Stimulated activated CD4-positive, alpha-beta T cell treated with anti-CD3 and anti-CD28 coated beads, Interleukin-4, amount 100 ng/mL, for 1 hour (primary cell): ENCODE results near the gene CNIH1.

Experiments used
- DNase-seq: peaks from one replicate; pipeline ENCODE4 v3.0.0-alpha.2; 2020

Gene CNIH1

GRCh38 chr14:54440873-54441868 is at the start of gene CNIH1:
Gene CNIH1 (minus strand): TSS chr14:54441374. CDS start chr14:54441327, 47 bp downstream.
- peak; percentile 91 for DNase-seq

GRCh38 chr14:54490445-54491175 is 49.4 kb upstream of the CNIH1 start:
- DNase-seq = no peak

- no peak for DNase-seq
Observed at GRCh38 chr14:54489731-54490444, 48.7 kb upstream of the CNIH1 start.

GRCh38 chr14:54489318-54489683 is 48.1 kb upstream of the CNIH1 start:
- DNase-seq = no peak

GRCh38 chr14:54488646-54489317 is 47.6 kb upstream of the CNIH1 start, which contains the start of gene GMFB:
Gene GMFB (minus strand): TSS chr14:54488980. CDS start chr14:54488927, 53 bp downstream.
- DNase-seq = peak; percentile 88

- DNase-seq = no peak
Observed at GRCh38 chr14:54488318-54488645, 47.1 kb upstream of the CNIH1 start.

DNA sequence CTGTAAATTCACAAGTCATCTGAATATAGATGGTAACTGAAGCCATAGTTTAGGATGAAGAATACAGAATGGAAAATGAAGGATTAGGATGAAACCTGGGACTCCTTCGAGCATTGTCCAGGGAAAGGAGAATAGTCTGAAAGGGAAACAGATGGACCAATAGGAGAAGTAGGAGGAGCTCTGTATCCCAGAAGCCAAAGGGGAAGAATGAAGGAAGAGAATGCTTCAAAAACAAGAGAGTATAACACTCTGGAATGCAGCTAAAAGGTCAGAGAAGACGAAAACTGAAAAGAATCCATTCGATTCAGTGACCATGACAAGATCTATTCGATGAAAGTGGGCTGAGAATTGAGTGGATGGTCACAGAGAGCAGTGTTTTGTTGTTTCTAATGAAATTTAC is 46.6 kb upstream of the CNIH1 start:
- no peak for DNase-seq

DNA sequence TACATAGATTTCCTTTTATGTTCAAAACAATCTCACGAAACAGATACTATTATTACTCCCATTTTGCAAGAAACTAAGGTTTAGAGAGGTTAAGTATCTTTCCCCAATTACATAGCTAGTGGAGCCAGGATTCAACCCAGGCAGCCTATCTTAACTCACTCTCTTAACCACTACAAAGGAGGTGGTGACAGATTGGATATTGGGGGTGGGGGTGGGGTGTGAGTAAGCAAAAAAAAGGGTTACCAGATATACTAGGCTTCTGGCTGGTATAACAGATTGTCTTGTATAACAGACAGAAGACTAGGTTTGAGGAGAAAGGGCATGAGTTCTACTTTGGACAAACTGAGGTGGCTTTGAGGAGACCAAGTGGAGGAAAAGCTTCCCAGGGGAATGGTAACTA is 45.5 kb upstream of the CNIH1 start:
- DNase-seq = no peak

DNA sequence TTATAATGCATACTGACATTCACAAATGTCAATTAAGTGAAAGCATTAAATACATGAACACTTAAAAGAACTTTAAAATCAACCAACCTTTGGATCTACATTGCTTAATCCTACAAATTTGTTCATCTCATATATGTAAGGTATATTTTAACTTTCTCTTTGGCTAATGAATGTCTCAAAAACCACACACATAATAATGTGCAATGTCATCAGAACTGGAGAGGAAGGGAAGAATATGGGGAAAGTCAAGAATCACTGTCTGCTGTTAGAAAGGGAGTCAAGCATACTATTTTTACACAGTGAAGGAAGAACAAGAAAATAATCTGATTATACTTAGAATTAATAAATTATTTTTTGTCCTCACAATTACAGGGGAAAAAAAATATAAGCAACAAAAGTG is 42.7 kb upstream of the CNIH1 start:
- no peak for DNase-seq

GRCh38 chr14:54483073-54483745 is 42.0 kb upstream of the CNIH1 start:
- no peak for DNase-seq

DNA sequence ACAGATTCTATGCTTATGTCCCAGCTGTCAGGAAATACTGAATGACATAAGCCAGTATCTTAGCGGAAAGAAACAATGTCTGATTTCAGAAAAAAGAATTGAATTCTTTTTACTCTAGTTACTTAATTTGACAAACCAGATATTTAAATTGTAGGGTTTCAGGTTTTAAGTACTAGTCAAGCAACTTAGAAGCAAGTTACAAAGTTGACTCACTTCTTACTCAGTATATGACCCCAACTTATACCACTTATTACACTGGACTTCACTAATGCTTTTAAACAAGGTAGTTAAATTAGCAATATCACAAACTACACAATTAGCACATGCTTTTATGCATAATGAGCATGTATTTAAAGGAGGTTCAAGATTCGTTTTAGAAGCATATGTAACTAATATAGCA is 40.5 kb upstream of the CNIH1 start:
- no peak for DNase-seq

DNA sequence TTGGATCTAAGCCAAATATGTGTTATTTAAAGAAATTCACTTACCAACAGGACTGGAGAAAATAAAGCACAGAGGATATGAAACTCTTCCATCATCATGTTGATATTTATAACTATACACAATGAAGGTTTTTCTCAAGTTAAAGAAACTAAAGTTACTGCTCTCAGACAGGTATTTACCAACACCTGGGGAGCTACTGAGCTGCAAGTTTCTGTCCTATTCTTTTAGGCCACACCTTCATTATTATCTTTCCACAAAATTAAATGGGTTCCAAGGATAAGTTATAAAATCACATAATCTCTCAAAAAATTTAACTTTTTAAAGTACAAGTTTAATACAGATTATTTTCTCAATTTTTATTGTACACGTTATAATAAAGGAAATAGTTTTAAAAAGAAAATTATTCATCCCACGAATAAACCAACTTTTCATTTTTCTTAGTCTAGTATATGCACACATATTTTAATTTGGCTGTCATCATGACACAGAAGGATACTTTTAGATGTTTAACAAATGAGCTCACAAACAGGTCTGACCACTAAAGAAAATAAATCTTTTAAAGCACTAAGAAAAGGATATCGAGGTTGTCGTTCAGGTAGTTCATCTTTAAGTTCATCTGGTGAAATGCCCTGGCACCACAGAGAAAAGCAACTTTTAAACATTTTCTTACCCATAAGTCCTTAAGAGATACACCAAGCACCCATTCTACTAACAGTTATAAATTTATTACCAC is 39.8 kb upstream of the CNIH1 start:
- no peak for DNase-seq

GRCh38 chr14:54478636-54479215 is 37.6 kb upstream of the CNIH1 start:
- no peak for DNase-seq

- no peak for DNase-seq
Observed at GRCh38 chr14:54475911-54476310, 34.7 kb upstream of the CNIH1 start.

- no peak for DNase-seq
Observed at GRCh38 chr14:54475187-54475899, 34.2 kb upstream of the CNIH1 start.

- no peak for DNase-seq
Observed at GRCh38 chr14:54474232-54474793, 33.1 kb upstream of the CNIH1 start.

DNA sequence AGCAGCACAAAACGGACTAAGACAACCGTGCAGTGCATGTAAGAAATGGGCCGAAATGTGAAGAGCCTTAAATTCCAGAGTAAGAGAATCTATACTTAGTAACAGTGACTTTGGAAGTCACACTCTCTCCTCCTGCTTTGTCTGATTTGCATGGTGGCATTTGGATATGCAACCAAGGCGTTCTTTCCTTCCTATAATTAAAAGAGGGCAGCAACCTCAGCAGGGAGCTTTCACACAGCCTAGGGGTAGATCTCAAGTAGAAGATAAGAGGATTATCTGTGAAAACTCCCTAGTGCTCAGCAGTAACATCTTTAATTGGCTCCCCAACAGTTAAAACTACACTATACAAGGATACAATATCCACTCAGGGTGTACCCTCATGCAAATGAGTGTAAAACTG is 31.1 kb upstream of the CNIH1 start:
- no peak for DNase-seq

DNA sequence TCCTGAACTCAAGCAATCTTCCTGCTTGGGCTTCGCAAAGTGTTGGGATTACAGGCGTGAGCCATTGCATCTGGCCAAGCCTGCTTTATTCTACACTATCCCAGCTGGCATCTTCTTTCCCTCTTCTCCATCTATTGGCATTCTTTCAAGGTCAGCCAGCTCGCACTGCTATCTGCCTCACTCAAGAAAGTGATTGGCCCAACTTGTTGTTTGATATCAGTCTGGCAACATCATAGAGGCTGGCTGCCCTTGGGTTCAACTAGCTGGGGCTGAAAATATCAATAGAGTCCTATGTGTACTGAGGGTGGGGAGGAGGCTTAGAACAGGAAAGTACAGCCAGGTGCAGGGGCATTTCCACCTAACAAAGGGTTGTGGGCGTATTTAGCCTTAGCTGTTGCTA is 30.5 kb upstream of the CNIH1 start:
- no peak for DNase-seq

GRCh38 chr14:54470701-54471100 is 29.5 kb upstream of the CNIH1 start:
- DNase-seq = no peak

DNA sequence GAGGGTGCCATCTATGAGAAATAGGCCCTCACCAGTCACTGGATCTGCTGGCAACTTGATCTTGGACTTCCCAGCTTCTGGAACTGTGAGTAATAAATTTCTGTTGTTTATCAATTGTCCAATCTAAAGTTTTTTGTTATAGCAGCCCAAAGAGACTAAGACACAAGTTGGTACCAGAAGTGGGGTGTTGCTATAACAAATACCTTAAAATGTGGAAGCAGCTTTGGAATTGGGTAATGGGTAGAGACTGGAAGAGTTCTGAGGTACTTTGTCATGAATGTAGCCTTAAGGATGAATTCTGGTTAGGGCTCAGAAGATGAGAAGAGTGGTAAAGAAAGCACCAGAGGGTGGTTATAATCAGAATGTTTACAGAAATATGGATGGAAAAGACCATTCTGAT is 26.1 kb upstream of the CNIH1 start:
- DNase-seq = no peak
